ENCODE measurements around the gene MACROD2.

MACROD2 gene

GRCh38 chr20:14672066-14672465 lies 676.8 kb downstream of the MACROD2 start:
- in situ Hi-C loops (cut with MboI; ENCODE audit: low sequenced_read_pairs, unreplicated experiment) = no loop called here
- DNase-seq (ENCODE audit: low spot score) = no peak
- TF ChIP-seq, protein P1, sequence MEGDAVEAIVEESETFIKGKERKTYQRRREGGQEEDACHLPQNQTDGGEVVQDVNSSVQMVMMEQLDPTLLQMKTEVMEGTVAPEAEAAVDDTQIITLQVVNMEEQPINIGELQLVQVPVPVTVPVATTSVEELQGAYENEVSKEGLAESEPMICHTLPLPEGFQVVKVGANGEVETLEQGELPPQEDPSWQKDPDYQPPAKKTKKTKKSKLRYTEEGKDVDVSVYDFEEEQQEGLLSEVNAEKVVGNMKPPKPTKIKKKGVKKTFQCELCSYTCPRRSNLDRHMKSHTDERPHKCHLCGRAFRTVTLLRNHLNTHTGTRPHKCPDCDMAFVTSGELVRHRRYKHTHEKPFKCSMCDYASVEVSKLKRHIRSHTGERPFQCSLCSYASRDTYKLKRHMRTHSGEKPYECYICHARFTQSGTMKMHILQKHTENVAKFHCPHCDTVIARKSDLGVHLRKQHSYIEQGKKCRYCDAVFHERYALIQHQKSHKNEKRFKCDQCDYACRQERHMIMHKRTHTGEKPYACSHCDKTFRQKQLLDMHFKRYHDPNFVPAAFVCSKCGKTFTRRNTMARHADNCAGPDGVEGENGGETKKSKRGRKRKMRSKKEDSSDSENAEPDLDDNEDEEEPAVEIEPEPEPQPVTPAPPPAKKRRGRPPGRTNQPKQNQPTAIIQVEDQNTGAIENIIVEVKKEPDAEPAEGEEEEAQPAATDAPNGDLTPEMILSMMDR (IDR thresholded peaks at IDR 0.05; ENCODE audit: borderline replicate concordance, control extremely low read depth, extremely low read depth, insufficient read depth, missing control alignments) = no peak

DNA sequence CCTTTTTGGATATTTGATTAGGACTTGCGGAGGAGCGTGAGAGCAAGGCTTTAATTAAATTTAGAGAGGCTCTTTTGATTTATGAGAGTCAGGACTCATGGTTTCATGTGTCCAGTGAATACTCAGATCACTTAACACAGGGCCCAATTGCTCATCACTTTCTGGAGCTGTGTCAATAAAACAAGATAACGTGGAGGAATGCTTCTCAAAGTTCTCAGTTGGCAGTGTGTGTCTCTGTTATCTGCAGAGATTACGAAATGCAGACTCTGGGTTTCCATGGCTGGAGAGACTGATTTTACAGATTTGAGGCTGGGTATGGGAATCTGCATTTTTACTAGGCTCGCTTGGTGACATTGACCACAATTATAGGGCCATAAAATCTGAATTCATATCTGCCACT lies 677.8 kb downstream of the MACROD2 start:
- TF ChIP-seq, protein P1 (IDR thresholded peaks at IDR 0.05; ENCODE audit: borderline replicate concordance, control extremely low read depth, extremely low read depth, insufficient read depth, missing control alignments) = no peak
- DNase-seq (ENCODE audit: low spot score) = no peak
- in situ Hi-C loops (cut with MboI; ENCODE audit: low sequenced_read_pairs, unreplicated experiment) = no loop called here

GRCh38 chr20:14677455-14677854 lies 682.1 kb downstream of the MACROD2 start:
- no peak for DNase-seq (ENCODE audit: low spot score)
- in situ Hi-C loops (cut with MboI; ENCODE audit: low sequenced_read_pairs, unreplicated experiment) = no loop called here
- TF ChIP-seq, protein P1 (IDR thresholded peaks at IDR 0.05; ENCODE audit: borderline replicate concordance, control extremely low read depth, extremely low read depth, insufficient read depth, missing control alignments) = no peak

- in situ Hi-C loops (cut with MboI; ENCODE audit: low sequenced_read_pairs, unreplicated experiment) = no loop called here
Measured at GRCh38 chr20:14685183-14685582, 689.9 kb downstream of the MACROD2 start.

DNA sequence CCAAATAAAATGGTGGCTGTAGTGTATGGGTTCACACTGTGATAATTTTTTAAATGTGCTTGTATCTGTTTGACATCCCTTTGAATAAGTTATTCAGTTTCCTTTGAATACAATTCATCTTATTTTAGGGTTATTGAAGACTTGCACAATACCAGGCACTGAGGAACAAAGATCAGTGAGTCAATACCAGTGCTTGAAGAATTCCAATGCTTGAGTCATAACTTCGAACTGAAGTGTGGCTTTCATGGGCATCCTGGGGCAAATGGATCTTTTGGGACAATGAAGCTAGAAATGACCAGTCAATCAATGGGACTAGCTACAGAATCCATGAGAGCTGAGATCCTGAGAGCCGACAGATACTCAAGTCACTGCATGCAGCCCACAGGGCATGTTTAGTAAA lies 692.0 kb downstream of the MACROD2 start:
- TF ChIP-seq, protein P1 (IDR thresholded peaks at IDR 0.05; ENCODE audit: borderline replicate concordance, control extremely low read depth, extremely low read depth, insufficient read depth, missing control alignments) = no peak
- in situ Hi-C loops (cut with MboI; ENCODE audit: low sequenced_read_pairs, unreplicated experiment) = no loop called here
- DNase-seq (ENCODE audit: low spot score) = no peak

More at GRCh38 chr20:14685183-14685582, 689.9 kb downstream of the MACROD2 start:
- TF ChIP-seq, protein P1 (IDR thresholded peaks at IDR 0.05; ENCODE audit: borderline replicate concordance, control extremely low read depth, extremely low read depth, insufficient read depth, missing control alignments) = no peak
- DNase-seq (ENCODE audit: low spot score) = no peak

DNA sequence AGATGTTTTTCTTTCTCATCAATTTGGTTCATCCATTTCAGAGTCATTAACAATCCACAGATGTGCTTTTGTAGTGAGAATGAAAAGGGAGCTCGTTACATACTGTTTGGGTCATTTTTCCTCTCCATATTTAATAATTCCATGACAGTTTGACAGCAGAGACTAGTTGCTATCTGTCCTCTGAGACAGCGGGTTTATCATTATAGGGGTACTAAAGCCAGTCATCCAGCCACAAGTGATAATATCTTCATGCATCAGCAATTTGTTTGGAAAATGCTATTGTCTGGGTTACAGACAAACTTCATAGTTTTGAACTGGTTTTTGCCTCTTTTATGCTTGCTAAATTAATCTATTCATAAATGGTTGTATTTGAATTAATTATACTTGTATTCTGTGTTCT lies 692.7 kb downstream of the MACROD2 start:
- TF ChIP-seq, protein P1 (IDR thresholded peaks at IDR 0.05; ENCODE audit: borderline replicate concordance, control extremely low read depth, extremely low read depth, insufficient read depth, missing control alignments) = no peak
- in situ Hi-C loops (cut with MboI; ENCODE audit: low sequenced_read_pairs, unreplicated experiment) = no loop called here
- DNase-seq (ENCODE audit: low spot score) = no peak

GRCh38 chr20:14691994-14692393 lies 696.7 kb downstream of the MACROD2 start:
- DNase-seq (ENCODE audit: low spot score) = no peak
- TF ChIP-seq, protein P1 (IDR thresholded peaks at IDR 0.05; ENCODE audit: borderline replicate concordance, control extremely low read depth, extremely low read depth, insufficient read depth, missing control alignments) = no peak
- in situ Hi-C loops (cut with MboI; ENCODE audit: low sequenced_read_pairs, unreplicated experiment) = no loop called here

Measured in GM13976 (cell line).